H1 (cell line): Measurements from ENCODE around the gene NR5A2. TPM values are rescaled to one million over a fixed set of nuclear protein-coding genes. Genes with fewer than 3 reads are reported as not detected.

Source experiments
- BCL11A ChIP-seq, 2 experiments: IDR thresholded peaks; one replicate each; pipeline ENCODE4 v1.6.1; 2011; ENCODE audit warnings: low read depth in 2 of 2, low read length in 2 of 2, mild to moderate bottlenecking in 2 of 2
- CHD2 ChIP-seq: IDR thresholded peaks from 2 replicates; pipeline ENCODE4 v1.6.1; 2012; ENCODE audit warnings: low read length, improper control_type of control experiment
- CREB1 ChIP-seq: IDR thresholded peaks from 2 replicates; pipeline ENCODE4 v1.6.1; 2012; ENCODE audit warnings: inconsistent platforms
- KDM1A ChIP-seq: fragments of 200-600, 300-600 bp; sonication (generic); IDR thresholded peaks from 2 replicates; pipeline ENCODE4 v1.7.1; 2016; ENCODE audit warnings: mild to moderate bottlenecking, low read length, borderline replicate concordance
- SIX5 ChIP-seq: IDR thresholded peaks from 2 replicates; pipeline ENCODE4 v1.6.1; 2011; ENCODE audit warnings: mild to moderate bottlenecking, low read depth, low read length
- TAF7 ChIP-seq: optimal IDR thresholded peaks from 2 replicates; pipeline ENCODE3; 2011; ENCODE audit warnings: low read depth, mild to moderate bottlenecking, inconsistent platforms, low read length, moderate library complexity, borderline replicate concordance
- TCF12 ChIP-seq: IDR thresholded peaks from 2 replicates; pipeline ENCODE4 v1.6.1; 2011; ENCODE audit warnings: low read depth, mild to moderate bottlenecking, low read length
- polyA plus RNA-seq, 7 experiments: library from polyadenylated mRNA; depleted of rRNA in 3 of 7; stranded (reverse) in 5 of 7; unstranded in 2 of 7; fragments of >200 nt in 5 of 7; fragments of 200-250 nt in 2 of 7; gene quantifications; 1 replicate in 5 of 7; 2 replicates in 1 of 7; 4 replicates in 1 of 7; pipeline versions ENCODE4 v1.2.1 to v1.2.3, GENCODE V29; 2011 to 2013; ENCODE audit warnings: missing spikeins in 2 of 7, mixed read lengths in 2 of 7
- total RNA-seq: library from RNA; stranded (reverse); fragmentation: NEBNext Ultra II Directional; extraction: Animal tissue kit (Norgen Biotek cat#: 25700); gene quantifications from 2 replicates; pipeline ENCODE4 v1.2.1, GENCODE V29; 2021
- TF ChIP-seq, protein P1 (sequence below), 3 experiments: IDR thresholded peaks; 1 replicate in 2 of 3; 2 replicates in 1 of 3; pipeline versions ENCODE4 v1.5.1 to v1.6.1; 2011; ENCODE audit warnings: low read length in 3 of 3, mild to moderate bottlenecking in 3 of 3, inconsistent platforms in 2 of 3, low read depth in 1 of 3, moderate library complexity in 1 of 3; ENCODE audit not compliant: insufficient read depth in 1 of 3; ENCODE audit errors: control extremely low read depth in 1 of 3

NR5A2 gene
- total and polyA plus RNA-seq, 2 of the 8 experiments (the other 6 are each of a cell fraction or from before 2014, with no cell fraction given): 1.7 to 11.6 TPM

DNA sequence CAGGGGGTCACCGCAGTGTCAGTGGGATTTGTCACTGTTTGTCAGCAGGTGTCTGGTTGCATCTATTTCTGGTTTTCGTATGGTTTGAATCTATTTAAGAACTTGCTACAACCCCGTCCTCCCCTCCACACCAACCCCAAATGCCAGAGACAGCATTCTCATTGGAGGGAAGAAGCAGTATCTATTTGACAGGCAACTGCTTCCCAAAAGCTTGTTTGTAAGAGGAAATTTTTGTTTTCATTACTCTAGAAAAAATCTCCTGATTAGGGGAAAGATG lies 54.4 kb downstream of the NR5A2 start (continued):
- no peak for TF ChIP-seq SIX5
- TF ChIP-seq, protein P1, sequence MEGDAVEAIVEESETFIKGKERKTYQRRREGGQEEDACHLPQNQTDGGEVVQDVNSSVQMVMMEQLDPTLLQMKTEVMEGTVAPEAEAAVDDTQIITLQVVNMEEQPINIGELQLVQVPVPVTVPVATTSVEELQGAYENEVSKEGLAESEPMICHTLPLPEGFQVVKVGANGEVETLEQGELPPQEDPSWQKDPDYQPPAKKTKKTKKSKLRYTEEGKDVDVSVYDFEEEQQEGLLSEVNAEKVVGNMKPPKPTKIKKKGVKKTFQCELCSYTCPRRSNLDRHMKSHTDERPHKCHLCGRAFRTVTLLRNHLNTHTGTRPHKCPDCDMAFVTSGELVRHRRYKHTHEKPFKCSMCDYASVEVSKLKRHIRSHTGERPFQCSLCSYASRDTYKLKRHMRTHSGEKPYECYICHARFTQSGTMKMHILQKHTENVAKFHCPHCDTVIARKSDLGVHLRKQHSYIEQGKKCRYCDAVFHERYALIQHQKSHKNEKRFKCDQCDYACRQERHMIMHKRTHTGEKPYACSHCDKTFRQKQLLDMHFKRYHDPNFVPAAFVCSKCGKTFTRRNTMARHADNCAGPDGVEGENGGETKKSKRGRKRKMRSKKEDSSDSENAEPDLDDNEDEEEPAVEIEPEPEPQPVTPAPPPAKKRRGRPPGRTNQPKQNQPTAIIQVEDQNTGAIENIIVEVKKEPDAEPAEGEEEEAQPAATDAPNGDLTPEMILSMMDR (IDR thresholded peaks at IDR 0.05; ENCODE audit: control extremely low read depth in 1 of 3, insufficient read depth in 1 of 3, low read depth in 1 of 3, low read length in 3 of 3): no peak
- TF ChIP-seq TCF12: no peak
- TF ChIP-seq CHD2: no peak
- no peak for TF ChIP-seq KDM1A
- no peak for TF ChIP-seq TAF7
- no peak for TF ChIP-seq BCL11A (IDR thresholded peaks at IDR 0.05; ENCODE audit: low read depth in 2 of 2, low read length in 2 of 2)
- TF ChIP-seq CREB1: no peak
